K562 (cell line): ENCODE data around the gene CDH6. TPM values are rescaled to one million over a fixed set of nuclear protein-coding genes. Genes with fewer than 3 reads are reported as not detected.

ENCODE experiments used
- ATAC-seq: fragments of 200-7000 bp; cut with Tn5 transposase; 3 replicates; pipeline ENCODE4 v1.9.1; 2020; ENCODE audit warnings: moderate library complexity
- BruUV-seq: library from RNA; stranded (reverse); fragments of 400-500 nt; replicated peaks from 2 replicates; lab custom pipeline; 2021; lab: Mats Ljungman, UMichigan
- CTCF ChIA-PET: fragments of 300-600 bp; formaldehyde crosslinking; extraction: SDS; loops from one replicate; lab custom pipeline; 2021; ENCODE audit warnings: low intra/inter-chr PET ratio; lab: Yijun Ruan, JAX
- POLR2A ChIA-PET: fragments of 300-600, 350-650 bp; sonication (Branson Sonifier 250); formaldehyde crosslinking; extraction: SDS; loops from one replicate; lab custom pipeline; 2021; ENCODE audit warnings: antibody characterized with exemption, inconsistent platforms; lab: Yijun Ruan, JAX
- DNase-seq, 4 experiments: peaks; one replicate each; pipeline versions ENCODE4 v3.0.0 to v3.0.0-alpha.2; 2011 to 2018; ENCODE audit warnings: low spot score in 3 of 4, mixed read lengths in 3 of 4; ENCODE audit errors: extremely low read depth in 1 of 4
- FAIRE-seq: peaks from 2 replicates; lab custom pipeline; 2011; peaks lifted over from hg19 to GRCh38; lab: Jason Lieb, UNC
- H2AFZ ChIP-seq: 2 replicates; pipeline ENCODE4 v1.6.0; 2011; ENCODE audit warnings: low read depth, low read length, control low read depth, inconsistent platforms
- H3K27ac ChIP-seq: fragments of 200-600 bp; 3 replicates; pipeline ENCODE4 v1.8.0; 2011; ENCODE audit warnings: low read depth, mild to moderate bottlenecking, control low read depth, inconsistent platforms, low read length, moderate library complexity, mixed read lengths; ENCODE audit errors: extremely low read depth
- H3K27me3 ChIP-seq, 2 experiments: fragments of 300-600 bp in 1 of 2; 2 replicates in 1 of 2; 3 replicates in 1 of 2; pipeline versions ENCODE4 v1.6.0 to v1.8.0; 2011; ENCODE audit warnings: inconsistent platforms in 2 of 2, low read length in 2 of 2, mild to moderate bottlenecking in 1 of 2, mixed read lengths in 1 of 2, moderate library complexity in 1 of 2; ENCODE audit not compliant: control insufficient read depth in 2 of 2, insufficient read depth in 2 of 2
- H3K36me3 ChIP-seq: fragments of 300-600 bp; 3 replicates; pipeline ENCODE4 v1.8.0; 2011; ENCODE audit warnings: mild to moderate bottlenecking, low read length, inconsistent platforms; ENCODE audit not compliant: control insufficient read depth, insufficient read depth
- H3K4me1 ChIP-seq, 2 experiments: fragments of 200-600 bp in 1 of 2; replicated peaks in 1 of 2; 2 replicates in 1 of 2; 3 replicates in 1 of 2; pipeline versions ENCODE4 v1.5.1 to v1.8.0; 2011; ENCODE audit warnings: inconsistent platforms in 2 of 2, low read length in 2 of 2, mild to moderate bottlenecking in 1 of 2, mixed read lengths in 1 of 2, moderate library complexity in 1 of 2; ENCODE audit not compliant: control insufficient read depth in 2 of 2, insufficient read depth in 2 of 2
- H3K4me2 ChIP-seq: 2 replicates; pipeline ENCODE4 v1.6.1; 2011; ENCODE audit warnings: low read length, control low read depth, inconsistent platforms, mixed read lengths; ENCODE audit not compliant: insufficient read depth
- H3K4me3 ChIP-seq: fragments of 200-600 bp; sonication (generic), shearing (Covaris generic); 2 replicates; pipeline ENCODE4 v1.5.1; 2016; ENCODE audit warnings: control low read depth, inconsistent platforms
- H3K79me2 ChIP-seq: fragments of 200-600 bp; 3 replicates; pipeline ENCODE4 v1.8.0; 2011; ENCODE audit warnings: low read length, inconsistent platforms; ENCODE audit not compliant: control insufficient read depth, insufficient read depth
- H3K9ac ChIP-seq, 2 experiments: 2 replicates each; pipeline versions ENCODE4 v1.6.0 to v1.6.1; 2011; ENCODE audit warnings: low read depth in 2 of 2, low read length in 2 of 2, control low read depth in 1 of 2, inconsistent platforms in 1 of 2, mild to moderate bottlenecking in 1 of 2, mixed read lengths in 1 of 2; ENCODE audit not compliant: insufficient read depth in 1 of 2
- H3K9me1 ChIP-seq: one replicate; pipeline ENCODE4 v1.6.0; 2011; ENCODE audit warnings: inconsistent platforms, mild to moderate bottlenecking, low read length, moderate library complexity; ENCODE audit not compliant: control insufficient read depth, insufficient read depth
- H3K9me3 ChIP-seq: replicated peaks from 2 replicates; pipeline ENCODE4 v1.5.1; 2011; ENCODE audit warnings: low read depth, low read length, inconsistent platforms; ENCODE audit not compliant: control insufficient read depth, insufficient read depth
- H4K20me1 ChIP-seq: replicated peaks from 2 replicates; pipeline ENCODE4 v1.6.1; 2011; ENCODE audit warnings: low read length, inconsistent platforms, mixed read lengths; ENCODE audit not compliant: control insufficient read depth, insufficient read depth
- CTCF ChIP-seq, 3 experiments: IDR thresholded peaks in 2 of 3; conservative IDR thresholded peaks in 1 of 3; 2 replicates each; pipeline ENCODE4 v1.5.1; 2011 to 2012; ENCODE audit warnings: low read length in 3 of 3, mild to moderate bottlenecking in 3 of 3, control low read depth in 2 of 3, improper control_type of control experiment in 1 of 3, inconsistent platforms in 1 of 3, low read depth in 1 of 3, mixed read lengths in 1 of 3, moderate library complexity in 1 of 3; ENCODE audit not compliant: insufficient read depth in 2 of 3
- CTCFL ChIP-seq: IDR thresholded peaks from 2 replicates; pipeline ENCODE4 v1.6.1; 2011; ENCODE audit warnings: borderline replicate concordance, low read depth, mild to moderate bottlenecking, moderate library complexity, low read length; ENCODE audit not compliant: insufficient read depth, poor library complexity, severe bottlenecking
- DEAF1 ChIP-seq: fragments of 450-650 bp; formaldehyde crosslinking; IDR thresholded peaks from 2 replicates; pipeline ENCODE4 v1.4.0; 2020; ENCODE audit warnings: mild to moderate bottlenecking, moderate library complexity
- RAD21 ChIP-seq, 2 experiments: fragments of 250-450 bp in 1 of 2; fragments of 450-650 bp in 1 of 2; sonication (Bioruptor Pico) in 1 of 2; formaldehyde crosslinking in 1 of 2; IDR thresholded peaks in 1 of 2; conservative IDR thresholded peaks in 1 of 2; 2 replicates each; pipeline versions ENCODE4 v1.4.0 to v1.8.0; 2020 to 2022; ENCODE audit warnings: mild to moderate bottlenecking in 2 of 2, moderate library complexity in 1 of 2
- RNF219 ChIP-seq: fragments of 250-450 bp; sonication (Bioruptor Pico); IDR thresholded peaks from 2 replicates; pipeline ENCODE4 v1.5.0; 2022; ENCODE audit warnings: mild to moderate bottlenecking
- SOX6 ChIP-seq: fragments of 450-650 bp; IDR thresholded peaks from 2 replicates; pipeline ENCODE4 v1.6.1; 2014; ENCODE audit warnings: mild to moderate bottlenecking
- ZC3H8 ChIP-seq: fragments of 450-650 bp; IDR thresholded peaks from 2 replicates; pipeline ENCODE4 v1.6.1; 2017
- ZNF140 ChIP-seq: fragments of 250-450 bp; sonication (Bioruptor Pico); IDR thresholded peaks from 2 replicates; pipeline ENCODE4 v1.8.0; 2021; ENCODE audit warnings: moderate library complexity, mild to moderate bottlenecking, inconsistent platforms
- WGBS: fragments of 100-300 bp; shearing (Covaris generic); methylation state at CpG from one replicate; pipeline ENCODE4 v1.1.6; 2016; ENCODE audit warnings: low coverage, mixed read lengths; ENCODE audit not compliant: insufficient coverage; ENCODE audit errors: missing lambda C conversion rate; 5-methylcytosine and 5-hydroxymethylcytosine counted together
- in situ Hi-C: fragments of 300-500 bp; cut with MboI; formaldehyde crosslinking; loops from 4 replicates; pipeline ENCODE4 v1.15.0; 2018; ENCODE audit warnings: inconsistent platforms, mixed read lengths
- intact Hi-C: fragments of 100-400 bp; cut with micrococcal nuclease; formaldehyde crosslinking; loops from 2 replicates; pipeline ENCODE4 v1.14.2; 2022
- polyA plus RNA-seq, 8 experiments: library from polyadenylated mRNA; depleted of rRNA in 4 of 8; stranded (reverse) in 5 of 8; unstranded in 3 of 8; fragments of >200 nt; fragmentation: Nextera tagmentation in 2 of 8; fragmentation: Illumina TruSeq in 1 of 8; extraction: Ambion mirVana in 2 of 8; extraction: Trizol in 1 of 8; gene quantifications; 2 replicates each; pipeline versions ENCODE4 v1.2.1 to v1.2.3, GENCODE V29; 2011 to 2014; ENCODE audit warnings: inconsistent platforms in 1 of 8, missing spikeins in 1 of 8
- total RNA-seq, 7 experiments: library from RNA; depleted of rRNA in 6 of 7; stranded (reverse); fragments of >200 nt in 6 of 7; fragmentation: Illumina TruSeq in 2 of 7; extraction: Trizol in 2 of 7; gene quantifications; 2 replicates each; pipeline versions ENCODE4 v1.2.1 to v1.2.3, GENCODE V29; 2011 to 2021; ENCODE audit warnings: low replicate concordance in 1 of 7

CDH6 gene
- total and polyA plus RNA-seq, 9 of the 15 experiments (the other 6 are each of a cell fraction or from before 2014, with no cell fraction given), result not detected

- TF ChIP-seq ZNF140 (no peak), SOX6 (no peak)
Observed at GRCh38 chr5:31185951-31186350, 7.5 kb upstream of the CDH6 start (continued).

- no peaks in the 10 kb centered on the region for H4K20me1 ChIP-seq
- intact Hi-C loops (loop anchor here (5.0 kb wide), 1 partner anchor 1144 kb away; no protein-coding TSS in a partner anchor), in situ Hi-C loops (no loop called here)
- no peak overlapping the region for H3K4me3 ChIP-seq
- no peaks in the 10 kb centered on the region for H3K9me1 ChIP-seq
- ChIA-PET CTCF (no interaction called here), POLR2A (interaction anchor here (0.6 kb wide), 1 partner anchor 48 kb away, joined by 3 read pairs; no protein-coding TSS in a partner anchor)
- 4% methylated on average over 5 of the region's 5 CpGs for WGBS
- H2AFZ ChIP-seq, result no peak overlapping the region
- H3K9me3 ChIP-seq, result no peaks in the 10 kb centered on the region
- H3K4me2 ChIP-seq, result no peak overlapping the region
- DNase-seq (peak; percentile 35 to 49 (median 46)), FAIRE-seq (peak; percentile 86), ATAC-seq (peak; percentile 70; the same call in 2 of the 3 replicates)
- H3K79me2 ChIP-seq, result no peaks in the 10 kb centered on the region
- no peak overlapping the region for H3K27ac ChIP-seq
- H3K36me3 ChIP-seq, result no peaks in the 10 kb centered on the region
- no peaks in the 10 kb centered on the region for H3K27me3 ChIP-seq
- no TSS peak for BruUV-seq
- H3K9ac ChIP-seq, result no peak overlapping the region
- H3K4me1 ChIP-seq, result no peaks in the 10 kb centered on the region
- TF ChIP-seq CTCFL, result no peak
- no peak for TF ChIP-seq RNF219
- TF ChIP-seq RAD21 (CRISPR knock-in tag; conservative IDR thresholded peaks at IDR 0.05 in 1 of 2, IDR thresholded peaks at IDR 0.05 in 1 of 2), result peak in 1 of 2 experiments; percentile 62; a peak in 3 of 4 replicates
- no peak for TF ChIP-seq ZC3H8
- peak; percentile 36 to 71 (median 66); a peak in 5 of 6 replicates for TF ChIP-seq CTCF (IDR thresholded peaks at IDR 0.05 in 2 of 3, conservative IDR thresholded peaks at IDR 0.05 in 1 of 3; ENCODE audit: insufficient read depth in 2 of 3, low read depth in 1 of 3, low read length in 3 of 3)
- TF ChIP-seq DEAF1, result 0 out of 2 replicates have a peak, but pooled peaks have one; percentile 25
Observed at GRCh38 chr5:31186672-31187267, 6.7 kb upstream of the CDH6 start.
